ENCODE measurements around the gene SMARCD1. TPM values are rescaled to one million over a fixed set of nuclear protein-coding genes. Genes with fewer than 3 reads are reported as not detected.

The SMARCD1 gene
- total and polyA plus RNA-seq, 9 of the 15 experiments (the other 6 are each of a cell fraction or from before 2014, with no cell fraction given), result 0.86 to 91.7 (median 48.0) TPM

GRCh38 chr12:50102646-50103309 is 17.6 kb downstream of the SMARCD1 start:
- DNase-seq (ENCODE audit: extremely low read depth in 1 of 4, low spot score in 3 of 4) (no peak), FAIRE-seq (no peak), ATAC-seq (no peak; the same call in 2 of the 3 replicates)
- Histone ChIP-seq H3K27ac (ENCODE audit: extremely low read depth, low read depth, low read length) (no peak overlapping the region), H3K4me1 (replicated peaks in 1 of 2; ENCODE audit: control insufficient read depth in 2 of 2, insufficient read depth in 2 of 2, low read length in 2 of 2) (peaks cover 16% of the 10 kb centered on the region in 2 experiments), H3K9me1 (ENCODE audit: control insufficient read depth, insufficient read depth, low read length) (no peaks in the 10 kb centered on the region), H3K9me3 (replicated peaks; ENCODE audit: control insufficient read depth, insufficient read depth, low read depth, low read length) (no peaks in the 10 kb centered on the region), H3K79me2 (ENCODE audit: control insufficient read depth, insufficient read depth, low read length) (no peaks in the 10 kb centered on the region), H3K36me3 (ENCODE audit: control insufficient read depth, insufficient read depth, low read length) (peaks cover 34% of the 10 kb centered on the region), H3K4me3 (no peak overlapping the region), H3K27me3 (ENCODE audit: control insufficient read depth in 2 of 2, insufficient read depth in 2 of 2, low read length in 2 of 2) (no peaks in the 10 kb centered on the region), H2AFZ (ENCODE audit: low read depth, low read length) (no peak overlapping the region), H3K4me2 (ENCODE audit: insufficient read depth, low read length) (no peak overlapping the region), H3K9ac (ENCODE audit: insufficient read depth in 1 of 2, low read depth in 2 of 2, low read length in 2 of 2) (peak overlapping the region in 1 of 2 experiments; percentile 49; a peak in 2 of 4 replicates), H4K20me1 (replicated peaks; ENCODE audit: control insufficient read depth, insufficient read depth, low read length) (no peaks in the 10 kb centered on the region)
- WGBS (ENCODE audit: insufficient coverage, low coverage, missing lambda C conversion rate), result 59% methylated on average over 8 of the region's 8 CpGs
- in situ Hi-C loops (cut with MboI), result no loop called here
- no TSS peak for BruUV-seq (replicated peaks)
- intact Hi-C loops (cut with micrococcal nuclease), result no loop called here
- POLR2A ChIA-PET, result interaction anchor here (0.6 to 1.7 kb wide), 6 partner anchors 9 to 1714 kb away, joined by 3 to 9 read pairs (median 4); partner anchors contain the start of genes COX14, LIMA1 and SMARCD1
- CTCF ChIA-PET (ENCODE audit: low intra/inter-chr PET ratio), result interaction anchor here (1.4 kb wide), 1 partner anchor 73 kb away, joined by 3 read pairs; no protein-coding TSS in a partner anchor
- TF ChIP-seq CBX3 (IDR thresholded peaks at IDR 0.05; ENCODE audit: borderline replicate concordance in 1 of 2, low read length in 2 of 2) (no peak), PTRF (tag; IDR thresholded peaks at IDR 0.05) (no peak), SETDB1 (IDR thresholded peaks at IDR 0.05; ENCODE audit: low read length) (no peak), ZNF717 (CRISPR knock-in tag; IDR thresholded peaks at IDR 0.05) (no peak), TAL1 (IDR thresholded peaks at IDR 0.05) (no peak), ZNF449 (CRISPR knock-in tag; IDR thresholded peaks at IDR 0.05) (no peak), ZBTB8A (IDR thresholded peaks at IDR 0.05; ENCODE audit: partially characterized antibody) (no peak), CHD7 (IDR thresholded peaks at IDR 0.05; ENCODE audit: low read depth, low read length) (no peak), ZNF197 (CRISPR knock-in tag; IDR thresholded peaks at IDR 0.05; ENCODE audit: low read depth) (no peak)

All from K562 (cell line).